AG08395 (cell line): ENCODE data around the gene CWH43.
A peak's percentile ranks its signal among the peaks of the same experiment; 100 is the strongest.
"Not testable (repeated sequence)": the region's sequence is repeated elsewhere in the genome, so short reads cannot be mapped to it uniquely, and the experiment has no call there.

Experiments used
- DNase-seq: peaks from one replicate; pipeline ENCODE4 v3.0.0; 2012; ENCODE audit warnings: mixed read lengths, low spot score

The CWH43 gene

DNA sequence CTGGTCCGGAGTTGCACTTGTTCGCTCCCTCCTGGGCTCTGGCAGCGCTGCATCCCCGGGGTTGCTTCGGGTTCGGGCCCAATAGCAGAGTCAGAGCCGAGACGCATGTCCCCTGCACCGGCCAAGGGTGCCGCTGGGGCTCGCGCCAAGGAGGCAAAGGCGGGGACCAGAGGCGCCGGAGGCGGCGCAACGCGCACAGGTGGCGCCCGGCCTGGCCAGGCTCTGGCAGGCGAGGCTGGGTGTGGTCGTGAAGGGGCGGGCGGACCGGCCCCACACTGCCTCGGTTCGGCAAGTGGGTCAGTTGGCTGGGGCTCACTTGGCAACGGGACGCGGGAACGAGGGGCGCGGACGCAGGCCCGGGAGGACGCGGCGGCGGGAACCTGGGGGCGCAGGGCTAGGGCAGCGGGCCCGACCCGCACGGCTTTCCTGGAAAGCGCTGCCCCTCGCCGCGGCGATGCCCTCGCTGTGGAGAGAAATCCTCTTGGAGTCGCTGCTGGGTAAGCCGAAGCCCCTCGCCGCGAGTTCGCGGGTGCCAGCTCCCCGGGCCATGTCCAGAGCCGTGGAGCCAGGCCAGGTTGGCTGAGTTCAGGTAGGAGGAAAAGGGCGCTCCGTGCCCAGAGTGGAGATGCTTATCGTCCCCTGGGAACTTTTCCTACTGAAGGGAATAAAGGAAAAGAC lies at the start of gene CWH43:
Gene CWH43, plus strand, starts transcription at position 300 of the 678 bp plus-strand sequence. Its CDS starts 155 bp downstream, at position 455.
- no peak for DNase-seq

DNA sequence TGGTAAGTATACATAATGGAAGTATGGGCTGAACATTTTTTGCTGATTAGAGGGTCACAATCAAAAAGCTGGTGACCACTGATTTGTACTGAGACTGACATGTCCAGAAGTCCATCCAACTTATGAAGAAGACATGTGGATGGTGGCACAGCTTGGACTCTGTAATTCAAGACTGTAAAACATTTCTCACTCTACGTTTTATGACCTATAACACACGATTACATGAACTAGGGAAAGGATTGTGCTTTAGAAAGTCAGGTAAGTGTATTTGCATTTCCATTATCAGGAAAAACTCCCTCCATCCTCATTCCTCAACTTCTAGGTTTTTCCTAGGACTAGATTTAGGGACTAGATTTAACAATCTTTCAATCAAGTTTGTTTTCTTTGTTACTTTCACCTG lies 49.0 kb upstream of the CWH43 start:
- DNase-seq: no peak

DNA sequence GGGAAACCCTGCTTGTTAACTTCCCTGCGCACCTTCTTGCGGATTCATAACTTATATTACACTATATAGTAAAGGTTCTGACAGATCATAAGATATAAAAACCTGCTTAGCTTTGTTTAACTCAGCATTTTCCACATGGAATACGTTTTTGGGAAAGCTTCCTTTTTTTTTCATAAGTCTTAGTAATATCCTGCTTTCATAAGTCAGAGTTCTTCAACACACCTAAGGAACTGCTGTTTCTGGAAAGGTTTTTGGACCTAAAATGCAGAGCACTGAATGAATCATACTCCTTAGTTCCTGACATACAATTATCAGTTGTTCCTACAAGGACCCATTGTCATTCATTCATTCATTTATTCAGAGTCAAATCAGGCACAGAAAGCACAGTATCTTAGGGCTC lies 47.2 kb upstream of the CWH43 start:
- DNase-seq: no peak

DNA sequence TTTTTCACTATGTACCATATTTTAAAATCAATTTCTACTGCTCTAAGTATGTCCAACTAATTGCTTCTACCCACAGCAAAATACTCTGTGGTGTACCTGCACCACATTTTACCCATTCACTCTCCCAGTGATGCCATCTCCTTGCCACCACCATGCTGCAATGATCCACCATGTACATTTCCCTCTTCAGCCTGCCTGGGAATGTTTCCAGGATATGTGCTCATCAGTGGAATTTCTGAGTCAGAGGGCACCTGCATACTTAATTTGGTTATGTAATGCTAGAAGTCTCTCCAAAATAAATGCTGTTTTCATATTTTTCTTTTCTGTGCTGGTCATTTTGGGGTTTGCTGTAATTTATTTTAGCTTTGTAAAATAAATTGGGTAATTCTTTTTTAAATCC lies 46.3 kb upstream of the CWH43 start:
- DNase-seq: peak; percentile 50

DNA sequence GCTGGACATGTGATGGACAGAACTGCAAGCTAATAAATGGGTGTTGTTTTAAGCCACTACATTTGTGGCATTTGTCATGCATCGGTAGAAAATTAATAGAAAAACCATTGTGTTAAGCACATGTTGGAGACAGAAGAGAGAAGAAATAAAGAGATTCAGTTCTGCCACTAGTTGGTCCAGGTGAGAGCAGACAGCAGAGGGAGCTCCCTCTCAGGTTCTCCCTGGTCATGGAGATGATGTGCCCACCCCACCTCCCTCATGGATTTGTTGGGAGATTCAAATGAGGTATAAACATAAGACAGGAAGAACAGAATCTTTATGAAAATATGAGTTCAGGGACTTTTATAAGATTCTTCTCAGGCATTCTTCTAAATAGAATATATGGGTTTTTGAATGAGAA lies 42.7 kb upstream of the CWH43 start:
- DNase-seq: no peak

- DNase-seq: no peak
These were observed 41.8 kb upstream of the CWH43 start for GRCh38 chr4:48944252-48944651.

DNA sequence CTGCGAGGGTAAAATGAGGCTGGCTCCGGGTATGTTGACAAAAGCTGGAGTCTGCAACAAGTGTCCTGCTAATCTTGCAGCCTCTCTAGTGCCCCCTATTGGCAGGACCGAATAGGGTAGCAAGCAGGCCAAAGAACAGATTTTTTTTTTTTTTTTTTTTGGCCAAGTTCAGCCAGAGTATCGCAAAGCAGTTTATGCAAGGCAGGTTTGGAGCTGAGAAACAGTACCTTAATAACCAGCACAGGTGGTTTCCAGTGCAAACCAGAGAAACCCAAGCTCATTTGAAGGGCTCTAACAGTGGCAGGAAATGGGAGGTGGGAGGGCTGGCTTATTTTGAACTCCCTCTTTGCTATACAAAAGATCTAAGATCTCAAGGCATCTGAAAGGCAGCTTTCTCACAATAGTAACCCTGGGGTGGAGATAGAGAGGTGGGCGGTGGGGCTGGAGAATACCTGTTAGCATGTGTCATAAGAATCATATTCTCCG lies 41.3 kb upstream of the CWH43 start:
- DNase-seq: no peak

DNA sequence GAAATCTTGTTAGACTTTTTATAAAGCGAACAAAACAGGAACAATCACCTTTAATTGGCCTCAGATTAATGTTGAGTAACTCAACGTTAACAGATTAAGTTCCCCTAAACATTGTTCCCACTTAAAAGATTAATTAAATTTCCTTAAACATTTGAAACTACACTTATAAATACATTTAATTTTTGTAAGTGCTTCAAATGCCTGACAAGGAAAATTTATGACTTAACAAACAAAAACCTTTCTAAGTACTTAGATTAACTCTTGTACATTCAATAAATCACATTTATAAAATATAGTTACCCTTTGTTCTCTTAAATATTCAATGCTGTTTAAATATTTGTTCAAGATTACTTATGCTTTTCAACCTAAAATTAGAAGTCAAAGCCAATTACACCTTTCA lies 40.1 kb upstream of the CWH43 start:
- no peak for DNase-seq

GRCh38 chr4:48947731-48948130 lies 38.3 kb upstream of the CWH43 start:
- no peak for DNase-seq

DNA sequence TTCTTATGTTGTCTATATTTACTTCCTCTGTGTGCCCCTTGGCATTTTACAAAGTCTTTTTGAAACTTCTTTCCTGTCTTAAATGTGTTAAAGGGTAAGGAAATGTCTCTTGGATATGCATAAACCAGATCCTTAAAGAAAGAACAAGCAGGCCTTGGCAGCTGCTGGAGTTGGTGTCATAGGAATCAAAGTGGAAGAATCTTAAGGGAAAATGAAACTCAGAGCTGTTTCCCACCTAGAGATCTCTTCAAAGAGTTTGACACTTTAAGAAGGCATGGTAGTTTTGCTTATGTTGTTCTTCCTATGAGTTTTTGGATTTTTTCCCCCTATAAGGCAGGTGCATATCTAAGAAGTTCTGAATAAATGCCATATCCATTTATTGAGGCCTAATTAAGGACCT lies 37.0 kb upstream of the CWH43 start:
- DNase-seq: no peak

- peak; percentile 80 for DNase-seq
These were observed 36.4 kb upstream of the CWH43 start for GRCh38 chr4:48949518-48950219.

- no peak for DNase-seq
These were observed 31.8 kb upstream of the CWH43 start for GRCh38 chr4:48954314-48954713.

DNA sequence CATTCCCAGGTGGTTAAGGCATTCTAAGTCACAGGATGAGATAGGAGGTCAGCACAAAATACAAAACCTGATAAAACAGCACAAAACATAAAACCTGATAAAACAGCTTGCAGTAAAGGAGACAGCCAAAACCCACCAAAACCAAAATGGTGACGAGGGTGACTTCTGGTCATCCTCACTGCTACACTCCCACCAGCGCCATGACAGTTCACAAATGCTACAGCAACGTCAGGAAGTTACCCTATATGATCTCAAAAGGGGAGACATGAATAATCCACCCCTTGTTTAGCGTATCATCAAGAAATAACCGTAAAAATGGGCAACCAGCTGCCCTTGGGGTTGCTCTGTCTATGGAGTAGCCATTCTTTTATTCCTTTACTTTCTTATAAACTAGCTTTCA lies 28.7 kb upstream of the CWH43 start:
- not testable (repeated sequence) for DNase-seq

DNA sequence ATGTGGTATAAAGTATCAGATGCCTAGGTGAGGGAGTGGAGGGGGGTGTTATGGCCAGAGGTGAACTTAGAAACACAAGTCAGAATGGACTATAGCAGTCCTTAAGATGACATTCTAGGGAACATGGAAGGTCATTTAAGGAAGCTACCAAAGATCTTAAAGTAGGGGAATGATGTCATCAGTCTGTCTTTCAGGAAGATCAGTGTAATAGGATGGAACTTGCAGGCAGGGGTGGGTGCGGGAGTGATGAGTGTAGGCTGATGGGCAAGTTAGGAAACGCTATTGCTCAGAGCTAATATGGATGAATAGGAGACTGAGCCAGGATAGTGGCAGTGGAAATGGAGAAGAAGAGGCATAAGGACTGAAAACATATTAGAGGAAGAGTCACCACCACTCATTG lies 27.5 kb upstream of the CWH43 start:
- DNase-seq: no peak

DNA sequence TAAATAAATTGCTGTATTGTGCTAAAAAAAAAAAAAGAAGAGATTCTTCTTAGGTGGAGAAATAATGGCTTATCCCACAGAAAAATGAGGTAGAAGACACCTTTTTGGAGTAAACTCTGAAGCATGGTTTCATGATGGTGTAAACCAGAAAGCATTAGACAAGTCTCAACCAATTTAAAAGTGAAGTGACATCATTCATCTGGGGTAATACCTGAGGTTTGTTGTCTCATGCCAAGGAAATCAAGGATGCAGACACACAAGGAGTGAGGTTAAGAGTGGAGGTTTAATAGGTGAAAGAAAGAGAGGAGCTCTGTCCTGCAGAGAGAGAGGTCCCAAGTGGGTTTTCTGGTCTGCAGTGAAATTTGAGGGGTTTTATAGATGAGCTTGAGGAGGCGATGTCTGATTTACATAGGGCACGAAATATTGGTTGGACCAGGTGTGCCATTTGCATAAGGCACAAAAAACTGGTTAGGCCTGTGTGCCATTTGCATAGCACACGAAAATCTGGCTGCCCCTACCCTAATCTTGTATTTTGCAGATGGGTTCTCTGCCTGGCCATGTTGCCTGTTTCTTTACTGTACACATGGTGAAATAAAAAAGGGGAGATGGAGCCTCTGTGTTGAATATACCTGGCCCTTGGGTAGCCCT lies 25.0 kb upstream of the CWH43 start:
- DNase-seq: no peak

DNA sequence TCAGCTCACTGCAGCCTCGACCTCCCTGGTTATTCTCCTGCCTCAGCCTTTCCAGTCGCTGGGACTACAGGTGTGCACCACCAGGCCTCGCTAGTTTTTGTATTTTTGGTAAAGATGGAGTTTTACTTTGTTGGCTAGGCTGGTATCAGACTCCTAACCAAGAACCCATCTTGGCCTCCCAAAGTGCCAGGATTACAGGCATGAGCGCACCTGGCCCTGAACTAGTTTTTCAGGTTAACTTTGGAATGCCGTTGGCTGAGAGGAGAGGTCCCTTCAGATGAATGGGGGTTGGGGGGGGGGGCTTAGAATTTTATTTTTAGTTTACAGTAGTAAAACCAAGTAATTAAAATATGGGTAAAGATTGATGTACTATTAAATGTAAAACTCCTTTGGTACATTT lies 23.4 kb upstream of the CWH43 start:
- no peak for DNase-seq

- DNase-seq: peak; percentile 76
These were observed 22.9 kb upstream of the CWH43 start for GRCh38 chr4:48963042-48963679.

DNA sequence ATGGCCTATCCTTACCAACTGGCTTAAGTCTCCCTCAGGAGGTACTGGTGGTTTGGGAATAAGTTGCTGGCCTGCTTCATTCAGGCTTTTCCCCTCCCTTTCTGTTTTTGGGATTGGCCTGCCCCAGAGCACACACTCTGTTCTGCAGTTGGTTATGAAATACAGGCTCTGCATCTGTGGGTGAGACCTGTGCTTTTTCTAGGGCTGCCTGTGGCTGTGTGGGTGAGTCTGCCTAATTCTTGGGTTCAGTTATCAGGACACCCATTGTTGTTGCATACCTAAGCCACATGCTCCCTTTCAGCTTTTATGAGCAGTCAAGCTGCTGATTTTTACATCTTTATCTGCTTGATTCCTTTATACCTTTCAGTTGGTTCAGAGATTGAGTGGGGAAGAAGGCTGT lies 19.0 kb upstream of the CWH43 start:
- DNase-seq: no peak

GRCh38 chr4:48967631-48968030 lies 18.4 kb upstream of the CWH43 start:
- DNase-seq: no peak

- peak; percentile 53 for DNase-seq
These were observed 17.3 kb upstream of the CWH43 start for GRCh38 chr4:48968814-48969213.

DNA sequence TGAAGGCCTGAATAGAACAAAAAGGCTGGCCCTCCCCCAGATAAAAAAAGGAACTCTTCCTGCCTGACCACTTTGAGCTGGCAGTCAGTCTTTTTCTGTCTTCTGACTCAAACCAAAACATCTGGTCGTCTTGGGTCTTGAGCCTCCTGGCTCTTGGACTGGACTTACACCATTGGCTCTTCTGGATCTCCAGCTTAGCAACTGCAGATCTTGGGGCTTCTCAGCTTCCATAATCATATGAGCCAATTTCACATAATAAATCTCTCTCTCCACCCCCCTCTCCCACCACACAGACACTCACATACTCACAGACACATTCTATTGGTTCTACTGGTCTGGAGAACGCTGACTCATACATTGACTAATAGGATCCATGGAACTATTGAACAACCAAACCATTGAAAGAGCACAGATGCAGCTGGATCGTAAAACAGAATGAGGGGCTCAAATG lies 15.6 kb upstream of the CWH43 start:
- peak; percentile 63 for DNase-seq

GRCh38 chr4:48974979-48975640 lies 11.0 kb upstream of the CWH43 start:
- DNase-seq: no peak
